SH-SY5Y (cell line): ENCODE data around the gene GKN1.

Experiments used
- GATA2 ChIP-seq: IDR thresholded peaks from 2 replicates; pipeline ENCODE4 v1.6.1; 2011; ENCODE audit warnings: mild to moderate bottlenecking, low read depth, low read length
- GATA3 ChIP-seq: IDR thresholded peaks from 2 replicates; pipeline ENCODE4 v1.6.1; 2011; ENCODE audit warnings: low read depth, mild to moderate bottlenecking, low read length, moderate library complexity

DNA sequence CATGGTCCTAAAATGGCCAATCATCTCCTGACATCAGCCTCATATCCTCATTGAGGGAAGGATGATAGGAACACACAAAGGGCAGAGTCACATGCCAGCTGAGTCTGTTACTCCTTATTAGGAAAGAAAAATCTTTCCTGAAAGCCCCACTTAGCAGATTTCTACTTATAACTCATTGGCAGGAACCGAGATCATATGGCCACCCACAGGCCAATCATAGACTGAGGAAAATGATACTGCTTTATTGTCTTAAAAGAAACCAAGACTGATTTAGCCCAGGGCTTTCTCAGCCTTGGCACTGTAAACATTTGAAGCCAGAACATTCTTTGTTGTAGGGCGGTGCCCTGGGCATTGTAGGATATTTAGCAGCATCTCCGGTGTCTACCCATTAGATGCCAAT is 40.4 kb upstream of the GKN1 start:
- TF ChIP-seq GATA2 (no peak), GATA3 (no peak)
